GM12801 (cell line): Measurements from ENCODE around the gene VANGL1.

Source experiments
- CTCF ChIP-seq: IDR thresholded peaks from one replicate; pipeline ENCODE4 v1.5.1; 2011; ENCODE audit warnings: control low read depth; ENCODE audit not compliant: insufficient read length; ENCODE audit errors: extremely low read depth

The VANGL1 gene

DNA sequence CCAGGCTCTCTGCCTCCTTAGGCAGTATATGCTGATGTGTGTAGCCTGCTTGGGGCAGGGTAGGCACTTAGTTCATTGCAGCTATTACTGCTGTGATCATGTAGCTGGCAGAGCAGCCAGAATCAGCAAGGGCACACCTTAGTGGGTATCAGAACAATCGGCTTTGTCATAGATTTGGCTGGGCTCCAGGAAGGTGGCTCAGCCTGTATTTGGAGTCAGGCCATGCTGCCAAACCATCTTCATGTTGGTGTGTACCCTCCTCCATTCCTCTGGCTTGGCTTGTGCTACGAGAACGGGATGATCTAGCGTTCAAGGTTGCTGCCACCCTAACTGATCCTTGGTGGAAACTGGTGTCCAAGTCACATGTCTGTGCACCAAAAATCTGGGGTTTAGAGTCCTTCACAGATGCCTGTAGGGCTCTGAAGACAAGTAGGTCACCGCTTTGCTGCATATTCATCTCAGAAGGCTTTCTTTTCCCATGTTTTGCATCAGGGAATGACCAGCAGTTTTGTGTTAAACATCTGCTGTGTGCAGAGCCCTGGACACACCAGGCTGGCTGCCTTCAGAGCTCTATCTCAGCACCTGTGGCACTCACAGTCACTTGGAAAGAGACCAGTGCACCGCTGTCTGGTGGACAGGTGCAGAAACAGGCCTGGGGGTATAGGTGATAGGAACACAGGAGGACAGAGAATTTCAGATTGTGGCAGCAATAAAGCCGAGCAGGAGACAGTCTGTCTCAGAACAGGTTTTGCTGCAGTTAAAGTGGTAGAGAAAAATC lies 23.7 kb downstream of the VANGL1 start:
- TF ChIP-seq CTCF: no peak

DNA sequence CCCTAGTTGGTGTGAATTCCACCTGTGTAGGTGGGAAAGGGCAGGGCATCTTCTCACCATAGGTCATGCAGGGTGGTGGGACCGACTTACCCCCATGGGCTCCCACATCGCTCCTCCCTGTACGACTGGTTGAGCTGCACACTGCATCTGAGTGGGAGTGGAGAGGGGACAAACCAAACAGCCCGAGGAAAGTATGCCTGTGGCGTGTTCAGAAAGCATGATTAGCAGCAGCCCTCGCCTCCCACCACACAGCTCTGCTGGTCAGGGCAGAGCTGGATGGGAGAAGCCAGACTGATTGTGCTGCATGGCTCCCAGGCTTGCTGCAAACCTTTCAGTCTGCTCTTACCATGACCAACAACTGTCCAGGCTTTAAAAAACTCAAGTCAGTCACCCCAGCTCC lies 24.4 kb downstream of the VANGL1 start:
- TF ChIP-seq CTCF: no peak

- no peak for TF ChIP-seq CTCF
Measured at GRCh38 chr1:115666702-115667101, 24.9 kb downstream of the VANGL1 start.

DNA sequence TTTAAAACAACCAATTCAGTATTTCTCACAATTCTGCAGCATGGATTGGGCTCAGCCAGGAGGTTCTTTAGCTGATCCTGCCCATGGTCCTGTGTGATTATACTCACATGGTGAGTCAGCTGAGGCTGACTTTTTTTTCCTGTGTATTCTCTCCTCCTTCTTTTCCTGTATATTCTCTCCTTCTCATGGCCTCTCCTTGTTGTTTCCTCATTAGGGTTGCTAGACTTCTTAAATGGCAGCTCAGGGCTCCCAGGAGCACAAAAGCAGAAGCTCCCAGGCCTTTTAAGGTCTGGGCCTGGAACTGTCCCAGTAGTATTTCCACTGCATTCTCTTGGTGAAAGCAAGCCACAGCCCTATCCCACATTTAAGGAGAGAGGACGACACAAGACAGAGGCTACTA lies 26.8 kb downstream of the VANGL1 start:
- TF ChIP-seq CTCF: no peak

- TF ChIP-seq CTCF: no peak
Measured at GRCh38 chr1:115669002-115669673, 27.4 kb downstream of the VANGL1 start.

GRCh38 chr1:115669886-115670285 lies 28.1 kb downstream of the VANGL1 start:
- no peak for TF ChIP-seq CTCF

DNA sequence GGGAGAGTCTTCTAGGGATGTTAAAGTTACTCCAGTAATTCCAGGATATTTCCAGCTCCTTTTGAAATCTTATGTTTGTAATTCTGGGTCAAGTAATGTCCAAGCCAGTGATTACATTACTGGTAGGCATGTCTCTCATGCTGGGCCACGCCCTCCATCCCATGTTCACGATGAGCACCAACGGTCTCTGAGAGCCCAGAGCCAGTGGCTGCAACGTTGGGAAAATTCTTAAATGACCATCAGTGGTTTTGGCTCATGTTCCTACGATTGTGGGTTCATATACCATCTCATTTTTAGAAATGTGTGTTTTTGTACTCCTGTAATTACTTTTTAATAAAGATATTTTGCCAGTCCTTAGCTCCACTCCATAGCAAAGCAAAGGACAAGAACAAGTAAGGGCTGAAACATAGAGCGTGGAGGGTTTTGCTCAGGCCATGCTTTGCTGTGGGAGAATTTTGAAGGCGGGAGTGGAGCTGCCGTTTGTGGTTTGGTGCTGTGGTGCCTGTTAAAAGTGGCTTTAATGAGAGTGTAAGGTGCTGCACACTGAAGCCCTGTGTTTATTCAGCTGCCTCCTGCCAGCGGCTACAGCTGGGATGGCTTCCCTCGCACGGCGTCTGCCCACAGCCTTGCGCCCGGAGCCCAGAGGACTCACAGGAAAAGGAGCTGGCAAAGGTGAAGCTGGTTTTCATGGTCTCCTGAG lies 28.9 kb downstream of the VANGL1 start:
- TF ChIP-seq CTCF: no peak
